K562 (cell line): ENCODE data around the gene TTLL4. TPM values are rescaled to one million over a fixed set of nuclear protein-coding genes. Genes with fewer than 3 reads are reported as not detected.
A peak's percentile ranks its signal among the peaks of the same experiment; 100 is the strongest.

Source experiments
- C11orf30 ChIP-seq: fragments of 450-650 bp; IDR thresholded peaks from 2 replicates; pipeline ENCODE4 v1.6.1; 2016; ENCODE audit warnings: low read depth, mild to moderate bottlenecking
- CBX5 ChIP-seq: IDR thresholded peaks from 2 replicates; pipeline ENCODE4 v1.6.1; 2014; ENCODE audit warnings: low read depth, borderline replicate concordance
- HCFC1 ChIP-seq: IDR thresholded peaks from 2 replicates; pipeline ENCODE4 v1.6.1; 2012; ENCODE audit warnings: low read depth, low read length, improper control_type of control experiment
- NR3C1 ChIP-seq: sonication (generic); formaldehyde crosslinking; IDR thresholded peaks from 2 replicates; pipeline ENCODE4 v1.8.1; 2022; ENCODE audit warnings: missing genetic modification reagents
- PTRF ChIP-seq: fragments of 450-650 bp; IDR thresholded peaks from 2 replicates; pipeline ENCODE4 v1.6.1; 2016; ENCODE audit warnings: mild to moderate bottlenecking, missing genetic modification characterization, missing compliant biosample characterization
- PURB ChIP-seq: sonication (generic); formaldehyde crosslinking; IDR thresholded peaks from 2 replicates; pipeline ENCODE4 v1.9.0; 2021; ENCODE audit warnings: low read depth, mild to moderate bottlenecking, missing genetic modification reagents
- RBM17 ChIP-seq: fragments of 200-400 bp; formaldehyde crosslinking; IDR thresholded peaks from 2 replicates; pipeline ENCODE4 v1.6.1; 2017; ENCODE audit warnings: low read depth, mild to moderate bottlenecking, low read length, borderline replicate concordance
- RHOXF2B ChIP-seq: fragments of 250-450 bp; sonication (Bioruptor Pico); conservative IDR thresholded peaks from 2 replicates; pipeline ENCODE4 v1.5.1; 2021
- ZNF347 ChIP-seq: fragments of 450-650 bp; formaldehyde crosslinking; IDR thresholded peaks from 2 replicates; pipeline ENCODE4 v1.4.0; 2020; ENCODE audit warnings: low read depth, mild to moderate bottlenecking, moderate library complexity
- ZNF431 ChIP-seq: sonication (generic); formaldehyde crosslinking; IDR thresholded peaks from 2 replicates; pipeline ENCODE4 v1.8.0; 2022; ENCODE audit warnings: mild to moderate bottlenecking, missing genetic modification reagents
- ZNF766 ChIP-seq: fragments of 200-800 bp; sonication (Bioruptor generic); conservative IDR thresholded peaks from 2 replicates; pipeline ENCODE4 v1.6.1; 2016; ENCODE audit warnings: missing genetic modification characterization, missing compliant biosample characterization
- polyA plus RNA-seq, 8 experiments: library from polyadenylated mRNA; depleted of rRNA in 4 of 8; stranded (reverse) in 5 of 8; unstranded in 3 of 8; fragments of >200 nt; fragmentation: Nextera tagmentation in 2 of 8; fragmentation: Illumina TruSeq in 1 of 8; extraction: Ambion mirVana in 2 of 8; extraction: Trizol in 1 of 8; gene quantifications; 2 replicates each; pipeline versions ENCODE4 v1.2.1 to v1.2.3, GENCODE V29; 2011 to 2014; ENCODE audit warnings: inconsistent platforms in 1 of 8, missing spikeins in 1 of 8
- total RNA-seq, 7 experiments: library from RNA; depleted of rRNA in 6 of 7; stranded (reverse); fragments of >200 nt in 6 of 7; fragmentation: Illumina TruSeq in 2 of 7; extraction: Trizol in 2 of 7; gene quantifications; 2 replicates each; pipeline versions ENCODE4 v1.2.1 to v1.2.3, GENCODE V29; 2011 to 2021; ENCODE audit warnings: low replicate concordance in 1 of 7
- TF ChIP-seq, protein P1 (sequence below): fragments of 450-650 bp; formaldehyde crosslinking; IDR thresholded peaks from 2 replicates; pipeline ENCODE4 v1.4.0; 2022; ENCODE audit warnings: missing genetic modification characterization
- TF ChIP-seq, protein P2 (sequence below): sonication (generic); formaldehyde crosslinking; IDR thresholded peaks from 2 replicates; pipeline ENCODE4 v1.8.1; 2023; ENCODE audit warnings: mild to moderate bottlenecking, missing genetic modification reagents, moderate library complexity
- TF ChIP-seq, protein P3 (sequence below): fragments of 250-450 bp; sonication (Bioruptor Pico); IDR thresholded peaks from 2 replicates; pipeline ENCODE4 v1.4.0; 2020
- TF ChIP-seq, protein P4 (sequence below): fragments of 150-350 bp; IDR thresholded peaks from 2 replicates; pipeline ENCODE4 v1.6.1; 2014; ENCODE audit warnings: low read depth, mild to moderate bottlenecking, low read length, borderline replicate concordance
- TF ChIP-seq, protein P5 (sequence below): fragments of 200-800 bp; sonication (Bioruptor generic); IDR thresholded peaks from 2 replicates; pipeline ENCODE4 v1.6.1; 2017; ENCODE audit warnings: missing genetic modification characterization, missing compliant biosample characterization

Gene TTLL4
- total and polyA plus RNA-seq, 9 of the 15 experiments (the other 6 are each of a cell fraction or from before 2014, with no cell fraction given) = 12.6 to 67.5 (median 24.5) TPM

DNA sequence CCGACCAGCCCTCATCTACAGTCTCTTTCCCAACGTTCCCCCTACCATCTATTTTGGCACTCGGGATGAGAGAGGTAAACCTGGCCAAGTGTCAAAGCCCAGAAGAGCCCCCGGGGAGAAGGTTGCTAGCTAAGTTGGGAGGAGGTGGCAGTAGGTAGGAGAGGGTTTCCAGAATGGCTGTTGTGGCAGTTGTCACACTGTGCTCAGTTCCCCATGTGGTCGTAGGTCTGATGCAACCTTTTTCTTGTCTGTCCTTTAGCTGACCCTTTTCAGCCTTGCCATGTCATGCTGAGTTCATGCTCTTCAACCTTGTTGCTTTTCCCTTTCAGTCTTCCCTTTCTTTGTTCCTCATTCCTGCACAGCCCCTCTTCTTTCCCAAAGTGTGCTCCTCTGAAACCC is 34.5 kb downstream of the TTLL4 start (continued):
- TF ChIP-seq, protein P1, sequence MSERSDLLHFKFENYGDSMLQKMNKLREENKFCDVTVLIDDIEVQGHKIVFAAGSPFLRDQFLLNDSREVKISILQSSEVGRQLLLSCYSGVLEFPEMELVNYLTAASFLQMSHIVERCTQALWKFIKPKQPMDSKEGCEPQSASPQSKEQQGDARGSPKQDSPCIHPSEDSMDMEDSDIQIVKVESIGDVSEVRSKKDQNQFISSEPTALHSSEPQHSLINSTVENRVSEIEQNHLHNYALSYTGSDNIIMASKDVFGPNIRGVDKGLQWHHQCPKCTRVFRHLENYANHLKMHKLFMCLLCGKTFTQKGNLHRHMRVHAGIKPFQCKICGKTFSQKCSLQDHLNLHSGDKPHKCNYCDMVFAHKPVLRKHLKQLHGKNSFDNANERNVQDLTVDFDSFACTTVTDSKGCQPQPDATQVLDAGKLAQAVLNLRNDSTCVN (CRISPR knock-in tag) = no peak
- TF ChIP-seq, protein P2, sequence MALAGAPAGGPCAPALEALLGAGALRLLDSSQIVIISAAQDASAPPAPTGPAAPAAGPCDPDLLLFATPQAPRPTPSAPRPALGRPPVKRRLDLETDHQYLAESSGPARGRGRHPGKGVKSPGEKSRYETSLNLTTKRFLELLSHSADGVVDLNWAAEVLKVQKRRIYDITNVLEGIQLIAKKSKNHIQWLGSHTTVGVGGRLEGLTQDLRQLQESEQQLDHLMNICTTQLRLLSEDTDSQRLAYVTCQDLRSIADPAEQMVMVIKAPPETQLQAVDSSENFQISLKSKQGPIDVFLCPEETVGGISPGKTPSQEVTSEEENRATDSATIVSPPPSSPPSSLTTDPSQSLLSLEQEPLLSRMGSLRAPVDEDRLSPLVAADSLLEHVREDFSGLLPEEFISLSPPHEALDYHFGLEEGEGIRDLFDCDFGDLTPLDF = no peak
- TF ChIP-seq PTRF (tag) = no peak; the same call in 1 of the 2 replicates
- no peak for TF ChIP-seq CBX5
- no peak for TF ChIP-seq ZNF347 (CRISPR knock-in tag)
- TF ChIP-seq HCFC1 = no peak
- TF ChIP-seq RBM17 = no peak
- TF ChIP-seq PURB (CRISPR knock-in tag) = no peak
- TF ChIP-seq, protein P3, sequence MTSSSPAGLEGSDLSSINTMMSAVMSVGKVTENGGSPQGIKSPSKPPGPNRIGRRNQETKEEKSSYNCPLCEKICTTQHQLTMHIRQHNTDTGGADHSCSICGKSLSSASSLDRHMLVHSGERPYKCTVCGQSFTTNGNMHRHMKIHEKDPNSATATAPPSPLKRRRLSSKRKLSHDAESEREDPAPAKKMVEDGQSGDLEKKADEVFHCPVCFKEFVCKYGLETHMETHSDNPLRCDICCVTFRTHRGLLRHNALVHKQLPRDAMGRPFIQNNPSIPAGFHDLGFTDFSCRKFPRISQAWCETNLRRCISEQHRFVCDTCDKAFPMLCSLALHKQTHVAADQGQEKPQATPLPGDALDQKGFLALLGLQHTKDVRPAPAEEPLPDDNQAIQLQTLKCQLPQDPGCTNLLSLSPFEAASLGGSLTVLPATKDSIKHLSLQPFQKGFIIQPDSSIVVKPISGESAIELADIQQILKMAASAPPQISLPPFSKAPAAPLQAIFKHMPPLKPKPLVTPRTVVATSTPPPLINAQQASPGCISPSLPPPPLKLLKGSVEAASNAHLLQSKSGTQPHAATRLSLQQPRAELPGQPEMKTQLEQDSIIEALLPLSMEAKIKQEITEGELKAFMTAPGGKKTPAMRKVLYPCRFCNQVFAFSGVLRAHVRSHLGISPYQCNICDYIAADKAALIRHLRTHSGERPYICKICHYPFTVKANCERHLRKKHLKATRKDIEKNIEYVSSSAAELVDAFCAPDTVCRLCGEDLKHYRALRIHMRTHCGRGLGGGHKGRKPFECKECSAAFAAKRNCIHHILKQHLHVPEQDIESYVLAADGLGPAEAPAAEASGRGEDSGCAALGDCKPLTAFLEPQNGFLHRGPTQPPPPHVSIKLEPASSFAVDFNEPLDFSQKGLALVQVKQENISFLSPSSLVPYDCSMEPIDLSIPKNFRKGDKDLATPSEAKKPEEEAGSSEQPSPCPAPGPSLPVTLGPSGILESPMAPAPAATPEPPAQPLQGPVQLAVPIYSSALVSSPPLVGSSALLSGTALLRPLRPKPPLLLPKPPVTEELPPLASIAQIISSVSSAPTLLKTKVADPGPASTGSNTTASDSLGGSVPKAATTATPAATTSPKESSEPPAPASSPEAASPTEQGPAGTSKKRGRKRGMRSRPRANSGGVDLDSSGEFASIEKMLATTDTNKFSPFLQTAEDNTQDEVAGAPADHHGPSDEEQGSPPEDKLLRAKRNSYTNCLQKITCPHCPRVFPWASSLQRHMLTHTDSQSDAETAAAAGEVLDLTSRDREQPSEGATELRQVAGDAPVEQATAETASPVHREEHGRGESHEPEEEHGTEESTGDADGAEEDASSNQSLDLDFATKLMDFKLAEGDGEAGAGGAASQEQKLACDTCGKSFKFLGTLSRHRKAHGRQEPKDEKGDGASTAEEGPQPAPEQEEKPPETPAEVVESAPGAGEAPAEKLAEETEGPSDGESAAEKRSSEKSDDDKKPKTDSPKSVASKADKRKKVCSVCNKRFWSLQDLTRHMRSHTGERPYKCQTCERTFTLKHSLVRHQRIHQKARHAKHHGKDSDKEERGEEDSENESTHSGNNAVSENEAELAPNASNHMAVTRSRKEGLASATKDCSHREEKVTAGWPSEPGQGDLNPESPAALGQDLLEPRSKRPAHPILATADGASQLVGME (CRISPR knock-in tag) = no peak
- TF ChIP-seq ZNF766 (CRISPR knock-in tag) = no peak
- TF ChIP-seq, protein P4, sequence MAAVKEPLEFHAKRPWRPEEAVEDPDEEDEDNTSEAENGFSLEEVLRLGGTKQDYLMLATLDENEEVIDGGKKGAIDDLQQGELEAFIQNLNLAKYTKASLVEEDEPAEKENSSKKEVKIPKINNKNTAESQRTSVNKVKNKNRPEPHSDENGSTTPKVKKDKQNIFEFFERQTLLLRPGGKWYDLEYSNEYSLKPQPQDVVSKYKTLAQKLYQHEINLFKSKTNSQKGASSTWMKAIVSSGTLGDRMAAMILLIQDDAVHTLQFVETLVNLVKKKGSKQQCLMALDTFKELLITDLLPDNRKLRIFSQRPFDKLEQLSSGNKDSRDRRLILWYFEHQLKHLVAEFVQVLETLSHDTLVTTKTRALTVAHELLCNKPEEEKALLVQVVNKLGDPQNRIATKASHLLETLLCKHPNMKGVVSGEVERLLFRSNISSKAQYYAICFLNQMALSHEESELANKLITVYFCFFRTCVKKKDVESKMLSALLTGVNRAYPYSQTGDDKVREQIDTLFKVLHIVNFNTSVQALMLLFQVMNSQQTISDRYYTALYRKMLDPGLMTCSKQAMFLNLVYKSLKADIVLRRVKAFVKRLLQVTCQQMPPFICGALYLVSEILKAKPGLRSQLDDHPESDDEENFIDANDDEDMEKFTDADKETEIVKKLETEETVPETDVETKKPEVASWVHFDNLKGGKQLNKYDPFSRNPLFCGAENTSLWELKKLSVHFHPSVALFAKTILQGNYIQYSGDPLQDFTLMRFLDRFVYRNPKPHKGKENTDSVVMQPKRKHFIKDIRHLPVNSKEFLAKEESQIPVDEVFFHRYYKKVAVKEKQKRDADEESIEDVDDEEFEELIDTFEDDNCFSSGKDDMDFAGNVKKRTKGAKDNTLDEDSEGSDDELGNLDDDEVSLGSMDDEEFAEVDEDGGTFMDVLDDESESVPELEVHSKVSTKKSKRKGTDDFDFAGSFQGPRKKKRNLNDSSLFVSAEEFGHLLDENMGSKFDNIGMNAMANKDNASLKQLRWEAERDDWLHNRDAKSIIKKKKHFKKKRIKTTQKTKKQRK = no peak
- TF ChIP-seq, protein P5, sequence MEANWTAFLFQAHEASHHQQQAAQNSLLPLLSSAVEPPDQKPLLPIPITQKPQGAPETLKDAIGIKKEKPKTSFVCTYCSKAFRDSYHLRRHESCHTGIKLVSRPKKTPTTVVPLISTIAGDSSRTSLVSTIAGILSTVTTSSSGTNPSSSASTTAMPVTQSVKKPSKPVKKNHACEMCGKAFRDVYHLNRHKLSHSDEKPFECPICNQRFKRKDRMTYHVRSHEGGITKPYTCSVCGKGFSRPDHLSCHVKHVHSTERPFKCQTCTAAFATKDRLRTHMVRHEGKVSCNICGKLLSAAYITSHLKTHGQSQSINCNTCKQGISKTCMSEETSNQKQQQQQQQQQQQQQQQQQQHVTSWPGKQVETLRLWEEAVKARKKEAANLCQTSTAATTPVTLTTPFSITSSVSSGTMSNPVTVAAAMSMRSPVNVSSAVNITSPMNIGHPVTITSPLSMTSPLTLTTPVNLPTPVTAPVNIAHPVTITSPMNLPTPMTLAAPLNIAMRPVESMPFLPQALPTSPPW (CRISPR knock-in tag) = peak; percentile 12; the same call in 1 of the 2 replicates
- no peak for TF ChIP-seq NR3C1 (CRISPR knock-in tag)
- TF ChIP-seq RHOXF2B (CRISPR knock-in tag) = no peak
- TF ChIP-seq ZNF431 (CRISPR knock-in tag) = no peak
- TF ChIP-seq C11orf30 = peak; percentile 86
